HepG2 (cell line): ENCODE data around the gene SPINK8. TPM values are rescaled to one million over a fixed set of nuclear protein-coding genes. Genes with fewer than 3 reads are reported as not detected.

ENCODE experiments used
- ATAC-seq: fragments of 200-7000 bp; cut with Tn5 transposase; 3 replicates; pipeline ENCODE4 v1.9.1; 2020; ENCODE audit warnings: mild to moderate bottlenecking, moderate library complexity
- BruUV-seq: library from RNA; stranded (reverse); fragments of 400-500 nt; replicated peaks from 2 replicates; lab custom pipeline; 2021; lab: Mats Ljungman, UMichigan
- CTCF ChIA-PET: fragments of 300-600 bp; formaldehyde crosslinking; extraction: SDS; loops from one replicate; lab custom pipeline; 2021; ENCODE audit warnings: low total read pairs, inconsistent platforms, low intra/inter-chr PET ratio; lab: Yijun Ruan, JAX
- POLR2A ChIA-PET: fragments of 350-600 bp; sonication (Branson Sonifier 250); formaldehyde crosslinking; loops from one replicate; lab custom pipeline; 2020; ENCODE audit warnings: antibody characterized with exemption, inconsistent platforms; lab: Yijun Ruan, JAX
- DNase-seq: peaks from one replicate; pipeline ENCODE4 v3.0.0-alpha.2; 2015; ENCODE audit warnings: low spot score
- FAIRE-seq: peaks from 3 replicates; lab custom pipeline; 2011; peaks lifted over from hg19 to GRCh38; lab: Jason Lieb, UNC
- H2AFZ ChIP-seq: one replicate; pipeline ENCODE4 v1.6.1; 2011; ENCODE audit warnings: low read length, inconsistent platforms
- H3K27ac ChIP-seq: fragments of 300-600 bp; 3 replicates; pipeline ENCODE4 v1.8.0; 2011; ENCODE audit warnings: mixed run types, mild to moderate bottlenecking, mixed read lengths, low read length, inconsistent platforms; ENCODE audit not compliant: insufficient read depth; ENCODE audit errors: extremely low read length
- H3K27me3 ChIP-seq, 2 experiments: fragments of 200-600 bp in 1 of 2; 2 replicates in 1 of 2; 3 replicates in 1 of 2; pipeline versions ENCODE4 v1.6.0 to v1.8.0; 2011; ENCODE audit warnings: low read length in 2 of 2, mild to moderate bottlenecking in 2 of 2, moderate library complexity in 2 of 2, inconsistent platforms in 1 of 2; ENCODE audit not compliant: insufficient read depth in 2 of 2, control insufficient read depth in 1 of 2
- H3K36me3 ChIP-seq, 2 experiments: fragments of 200-600 bp in 1 of 2; replicated peaks in 1 of 2; 2 replicates in 1 of 2; 3 replicates in 1 of 2; pipeline versions ENCODE4 v1.5.1 to v1.8.0; 2011; ENCODE audit warnings: low read length in 2 of 2, inconsistent platforms in 1 of 2; ENCODE audit not compliant: insufficient read depth in 2 of 2, control insufficient read depth in 1 of 2
- H3K4me1 ChIP-seq: 2 replicates; pipeline ENCODE4 v1.5.1; 2012; ENCODE audit warnings: low read length, inconsistent platforms; ENCODE audit not compliant: insufficient read depth
- H3K4me2 ChIP-seq: 2 replicates; pipeline ENCODE4 v1.6.0; 2011; ENCODE audit warnings: low read depth, low read length, inconsistent platforms
- H3K4me3 ChIP-seq, 3 experiments: fragments of 200-600 bp in 1 of 3; sonication (generic), shearing (Covaris generic) in 1 of 3; replicated peaks in 1 of 3; 2 replicates each; pipeline ENCODE4 v1.5.1; 2011 to 2016; ENCODE audit warnings: low read length in 3 of 3, inconsistent platforms in 2 of 3, low read depth in 2 of 3, mild to moderate bottlenecking in 2 of 3, control low read depth in 1 of 3, mixed read lengths in 1 of 3; ENCODE audit not compliant: insufficient read depth in 1 of 3
- H3K79me2 ChIP-seq: one replicate; pipeline ENCODE4 v1.6.1; 2011; ENCODE audit warnings: low read length, inconsistent platforms; ENCODE audit not compliant: insufficient read depth
- H3K9ac ChIP-seq: 2 replicates; pipeline ENCODE4 v1.6.0; 2011; ENCODE audit warnings: mild to moderate bottlenecking, low read depth, low read length, inconsistent platforms; ENCODE audit not compliant: insufficient read depth
- H3K9me3 ChIP-seq: 2 replicates; pipeline ENCODE4 v1.5.1; 2012; ENCODE audit warnings: mild to moderate bottlenecking, low read length
- H4K20me1 ChIP-seq: 2 replicates; pipeline ENCODE4 v1.6.0; 2011; ENCODE audit warnings: inconsistent platforms, mild to moderate bottlenecking, low read length, moderate library complexity; ENCODE audit not compliant: insufficient read depth
- CAMTA2 ChIP-seq: sonication (generic); formaldehyde crosslinking; IDR thresholded peaks from 2 replicates; pipeline ENCODE4 v1.4.0; 2020; ENCODE audit warnings: mild to moderate bottlenecking, missing genetic modification reagents, borderline replicate concordance
- HDAC1 ChIP-seq: sonication (generic); formaldehyde crosslinking; IDR thresholded peaks from 2 replicates; pipeline ENCODE4 v1.5.1; 2020; ENCODE audit warnings: mild to moderate bottlenecking, missing genetic modification reagents
- HNF1B ChIP-seq: sonication (generic); formaldehyde crosslinking; IDR thresholded peaks from 2 replicates; pipeline ENCODE4 v1.5.1; 2020; ENCODE audit warnings: mild to moderate bottlenecking, moderate library complexity, missing genetic modification reagents
- KLF12 ChIP-seq: sonication (generic); formaldehyde crosslinking; IDR thresholded peaks from 2 replicates; pipeline ENCODE4 v1.4.0; 2020; ENCODE audit warnings: missing genetic modification reagents, borderline replicate concordance
- MIER3 ChIP-seq: IDR thresholded peaks from 2 replicates; pipeline ENCODE4 v1.6.1; 2016; ENCODE audit warnings: missing compliant biosample characterization, borderline replicate concordance
- MTA1 ChIP-seq: sonication (generic); formaldehyde crosslinking; IDR thresholded peaks from 2 replicates; pipeline ENCODE4 v1.4.0; 2020; ENCODE audit warnings: missing genetic modification reagents, mild to moderate bottlenecking, borderline replicate concordance
- MTF2 ChIP-seq: sonication (generic); formaldehyde crosslinking; IDR thresholded peaks from 2 replicates; pipeline ENCODE4 v1.5.0; 2020; ENCODE audit warnings: missing genetic modification reagents, borderline replicate concordance
- NCOR1 ChIP-seq: fragments of 200-600 bp; sonication (generic); IDR thresholded peaks from 2 replicates; pipeline ENCODE4 v1.7.0; 2017; ENCODE audit warnings: antibody characterized with exemption, low read length, borderline replicate concordance
- NR0B2 ChIP-seq: sonication (generic); formaldehyde crosslinking; IDR thresholded peaks from 2 replicates; pipeline ENCODE4 v1.4.0; 2020; ENCODE audit warnings: mild to moderate bottlenecking, missing genetic modification reagents
- ZNF282 ChIP-seq: fragments of 450-650 bp; IDR thresholded peaks from 2 replicates; pipeline ENCODE4 v1.6.1; 2018; ENCODE audit not compliant: partially characterized antibody
- ZNF552 ChIP-seq: sonication (generic); formaldehyde crosslinking; IDR thresholded peaks from 2 replicates; pipeline ENCODE4 v1.9.0; 2022; ENCODE audit warnings: missing genetic modification reagents, mild to moderate bottlenecking, borderline replicate concordance
- ZNF780A ChIP-seq: sonication (generic); formaldehyde crosslinking; IDR thresholded peaks from 2 replicates; pipeline ENCODE4 v1.8.0; 2022; ENCODE audit warnings: mild to moderate bottlenecking, missing genetic modification reagents, moderate library complexity
- WGBS: methylation state at CpG from one replicate; pipeline ENCODE4 v1.1.6; 2017; ENCODE audit warnings: low lambda C conversion rate; 5-methylcytosine and 5-hydroxymethylcytosine counted together
- in situ Hi-C: cut with HindIII; loops from 2 replicates; pipeline ENCODE4 v1.10.0; 2017; ENCODE audit warnings: low pct_unique_long_range_greater_than_20kb; ENCODE audit not compliant: extremely low pct_ligation_motif_present
- intact Hi-C: fragments of 100-400 bp; cut with micrococcal nuclease; formaldehyde crosslinking; loops from one replicate; pipeline ENCODE4 v1.10.0; 2022; ENCODE audit not compliant: unreplicated experiment
- polyA plus RNA-seq, 8 experiments: library from polyadenylated mRNA; depleted of rRNA in 3 of 8; stranded (reverse) in 7 of 8; unstranded in 1 of 8; fragments of >200 nt; fragmentation: Illumina TruSeq in 4 of 8; extraction: Trizol in 4 of 8; gene quantifications; 2 replicates each; pipeline versions ENCODE4 v1.2.1 to v1.2.3, GENCODE V29; 2011 to 2016; ENCODE audit warnings: low read depth in 4 of 8, missing spikeins in 1 of 8, mixed read lengths in 1 of 8; ENCODE audit not compliant: insufficient read depth in 1 of 8
- total RNA-seq, 5 experiments: library from RNA; depleted of rRNA; stranded (reverse); fragments of >200 nt; fragmentation: Illumina TruSeq; extraction: Trizol; gene quantifications; 2 replicates each; pipeline ENCODE4 v1.2.3, GENCODE V29; 2016; ENCODE audit warnings: low read depth in 1 of 5

SPINK8 gene
- total and polyA plus RNA-seq, 2 of the 13 experiments (the other 11 are each of a cell fraction or from before 2014, with no cell fraction given): not detected

GRCh38 chr3:48268381-48268935 is 65.0 kb downstream of the SPINK8 start:
- Histone ChIP-seq H2AFZ (no peak overlapping the region), H3K4me3 (no peak overlapping the region), H4K20me1 (no peaks in the 10 kb centered on the region), H3K27ac (no peak overlapping the region)
- in situ Hi-C loops: no loop called here
- DNase-seq: no peak
- intact Hi-C loops: no loop called here
- TF ChIP-seq ZNF780A (CRISPR knock-in tag): no peak
- no peak for TF ChIP-seq NR0B2 (CRISPR knock-in tag)
- no peak for TF ChIP-seq ZNF552 (CRISPR knock-in tag)
- TF ChIP-seq ZNF282: no peak
- TF ChIP-seq, all 625 proteins: peak for 0
- Histone ChIP-seq H3K9me3 (no peaks in the 10 kb centered on the region), H3K27me3 (no peaks in the 10 kb centered on the region), H3K36me3 (peaks cover 5 to 20% of the 10 kb centered on the region in 2 experiments; a peak in 4 of 5 replicates), H3K4me2 (no peak overlapping the region), H3K79me2 (no peaks in the 10 kb centered on the region), H3K9ac (no peak overlapping the region), H3K4me1 (no peaks in the 10 kb centered on the region)
- ChIA-PET POLR2A (no interaction called here), CTCF (no interaction called here)
- no TSS peak for BruUV-seq
- no peak for ATAC-seq
- WGBS: 93% methylated on average over 13 of the region's 13 CpGs
- no peak for FAIRE-seq

- H4K20me1 ChIP-seq: no peaks in the 10 kb centered on the region
- no peak overlapping the region for H3K4me2 ChIP-seq
- no peak overlapping the region for H3K4me3 ChIP-seq
- H3K9me3 ChIP-seq: no peaks in the 10 kb centered on the region
- 89% methylated on average over 2 of the region's 2 CpGs for WGBS
- peaks cover 5 to 24% of the 10 kb centered on the region in 2 experiments; a peak in 4 of 5 replicates for H3K36me3 ChIP-seq
- ChIA-PET CTCF (no interaction called here), POLR2A (no interaction called here)
- H3K9ac ChIP-seq: no peak overlapping the region
- in situ Hi-C loops: no loop called here
- no peaks in the 10 kb centered on the region for H3K79me2 ChIP-seq
- DNase-seq (no peak), ATAC-seq (no peak), FAIRE-seq (no peak)
- no peak overlapping the region for H3K27ac ChIP-seq
- no peaks in the 10 kb centered on the region for H3K27me3 ChIP-seq
- no peaks in the 10 kb centered on the region for H3K4me1 ChIP-seq
- H2AFZ ChIP-seq: no peak overlapping the region
- TF ChIP-seq MTA1 (CRISPR knock-in tag): no peak
- TF ChIP-seq NCOR1: no peak
- TF ChIP-seq CAMTA2 (CRISPR knock-in tag): no peak
- no peak for TF ChIP-seq HNF1B (CRISPR knock-in tag)
- TF ChIP-seq MIER3 (CRISPR knock-in tag): no peak
- no peak for TF ChIP-seq MTF2 (CRISPR knock-in tag)
- TF ChIP-seq KLF12: no peak
- TF ChIP-seq HDAC1 (CRISPR knock-in tag): no peak
- no TSS peak for BruUV-seq
- intact Hi-C loops: no loop called here
These were observed 65.7 kb downstream of the SPINK8 start for GRCh38 chr3:48267782-48268181.
